Omental fat pad (tissue), 4 donors: ENCODE measurements around the gene PDCD1LG2. TPM values are rescaled to one million over a fixed set of nuclear protein-coding genes. Genes with fewer than 3 reads are reported as not detected.
"Not testable (repeated sequence)": the region's sequence is repeated elsewhere in the genome, so short reads cannot be mapped to it uniquely, and the experiment has no call there.

Experiments used
- ATAC-seq: fragments of 150-250 bp; one replicate; pipeline ENCODE4 v1.9.1; 2016; ENCODE audit warnings: mild to moderate bottlenecking, moderate library complexity; ENCODE audit not compliant: low FRiP score
- DNase-seq: peaks from one replicate; pipeline ENCODE4 v3.0.0-alpha.2; 2019; ENCODE audit warnings: low spot score
- total RNA-seq, 4 donors: library from RNA; depleted of rRNA; stranded (reverse); fragments of >200 nt; gene quantifications; one replicate each; pipeline ENCODE4 v1.1.0, GENCODE V29; 2016
- TF ChIP-seq, protein P1 (sequence below), 3 donors: fragments of 450-650 bp; IDR thresholded peaks; one replicate each; pipeline ENCODE4 v1.5.1; 2016 to 2017; ENCODE audit warnings: antibody characterized with exemption in 3 of 3, mild to moderate bottlenecking in 3 of 3, moderate library complexity in 2 of 3

The PDCD1LG2 gene
- 10 to 100 TPM in 1 of 4 donors, 1 to 10 TPM in 3; 3.5 to 10.7 (median 3.8) TPM for total RNA-seq

- TF ChIP-seq, protein P1, sequence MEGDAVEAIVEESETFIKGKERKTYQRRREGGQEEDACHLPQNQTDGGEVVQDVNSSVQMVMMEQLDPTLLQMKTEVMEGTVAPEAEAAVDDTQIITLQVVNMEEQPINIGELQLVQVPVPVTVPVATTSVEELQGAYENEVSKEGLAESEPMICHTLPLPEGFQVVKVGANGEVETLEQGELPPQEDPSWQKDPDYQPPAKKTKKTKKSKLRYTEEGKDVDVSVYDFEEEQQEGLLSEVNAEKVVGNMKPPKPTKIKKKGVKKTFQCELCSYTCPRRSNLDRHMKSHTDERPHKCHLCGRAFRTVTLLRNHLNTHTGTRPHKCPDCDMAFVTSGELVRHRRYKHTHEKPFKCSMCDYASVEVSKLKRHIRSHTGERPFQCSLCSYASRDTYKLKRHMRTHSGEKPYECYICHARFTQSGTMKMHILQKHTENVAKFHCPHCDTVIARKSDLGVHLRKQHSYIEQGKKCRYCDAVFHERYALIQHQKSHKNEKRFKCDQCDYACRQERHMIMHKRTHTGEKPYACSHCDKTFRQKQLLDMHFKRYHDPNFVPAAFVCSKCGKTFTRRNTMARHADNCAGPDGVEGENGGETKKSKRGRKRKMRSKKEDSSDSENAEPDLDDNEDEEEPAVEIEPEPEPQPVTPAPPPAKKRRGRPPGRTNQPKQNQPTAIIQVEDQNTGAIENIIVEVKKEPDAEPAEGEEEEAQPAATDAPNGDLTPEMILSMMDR (IDR thresholded peaks at IDR 0.05) = no peak
- no peak for DNase-seq
- peak; percentile 76 for ATAC-seq
Observed at GRCh38 chr9:5510360-5510931, at the start of gene PDCD1LG2. Gene PDCD1LG2, plus strand, starts transcription at chr9:5510531. Its CDS starts 12,016 bp downstream, at chr9:5522547.

DNA sequence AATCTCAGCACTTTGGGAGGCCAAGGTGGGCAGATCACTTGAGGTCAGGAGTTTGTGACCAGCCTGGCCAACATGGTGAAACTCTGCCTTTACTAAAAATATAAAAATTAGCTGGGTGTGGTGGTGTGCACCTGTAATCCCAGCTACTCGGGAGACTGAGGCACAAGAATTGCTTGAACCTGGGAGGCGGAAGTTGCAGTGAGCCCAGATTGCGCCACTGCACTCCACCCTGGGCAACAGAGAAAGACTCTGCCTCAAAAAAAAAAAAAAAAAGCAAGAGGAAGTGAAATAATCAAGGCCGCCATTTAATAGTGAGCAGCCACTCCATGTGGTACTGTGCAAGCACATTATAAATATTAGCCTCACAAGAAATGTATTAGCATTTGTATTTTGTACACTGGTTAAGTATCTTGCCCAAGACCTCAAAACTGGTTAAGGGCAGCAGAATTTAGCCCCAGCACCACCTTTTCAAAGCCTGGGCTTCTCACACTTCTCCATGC lies 45.5 kb upstream of the PDCD1LG2 start:
- DNase-seq, ATAC-seq: not testable (repeated sequence)

DNA sequence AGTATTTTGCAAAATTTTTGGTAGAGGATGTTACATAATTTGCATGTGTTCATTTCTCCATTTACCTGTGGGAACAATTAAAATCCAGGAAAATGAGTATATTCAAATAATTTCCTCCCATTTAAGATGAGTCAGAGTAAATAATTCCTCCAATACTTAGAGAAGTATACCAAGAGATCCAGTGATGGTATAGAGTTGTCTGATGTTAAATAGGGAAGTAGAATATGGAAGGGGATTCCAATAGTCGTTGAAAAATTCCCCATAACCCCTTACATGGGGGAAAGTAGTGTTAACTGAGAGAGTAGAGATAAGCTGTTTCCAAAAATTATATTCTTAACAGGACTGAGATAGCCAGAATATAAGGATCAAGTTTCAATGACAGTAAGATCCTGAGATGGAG lies 44.3 kb upstream of the PDCD1LG2 start:
- DNase-seq (no peak), ATAC-seq (no peak)
- TF ChIP-seq, protein P1 (IDR thresholded peaks at IDR 0.05) = no peak

DNA sequence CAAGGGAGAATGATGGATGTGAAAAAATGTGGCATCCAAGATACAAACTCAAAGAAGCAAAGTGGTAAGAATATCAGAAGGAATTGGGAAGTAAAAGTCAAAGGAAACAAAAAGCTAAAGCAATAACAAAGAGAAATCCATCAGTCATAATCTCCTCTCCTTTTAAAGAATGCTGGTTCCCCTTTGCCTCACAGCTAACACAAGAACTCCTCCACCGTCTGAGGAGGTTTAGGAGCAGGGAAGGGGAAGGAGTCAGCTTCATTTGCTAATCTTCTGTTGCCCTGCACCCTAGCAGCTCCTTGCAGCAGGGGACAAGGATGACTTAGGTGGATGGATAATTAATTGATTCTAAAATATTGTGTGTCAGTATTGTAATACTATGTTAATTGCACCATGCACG lies 43.6 kb upstream of the PDCD1LG2 start:
- ATAC-seq (no peak), DNase-seq (no peak)
- TF ChIP-seq, protein P1 (IDR thresholded peaks at IDR 0.05) = no peak

DNA sequence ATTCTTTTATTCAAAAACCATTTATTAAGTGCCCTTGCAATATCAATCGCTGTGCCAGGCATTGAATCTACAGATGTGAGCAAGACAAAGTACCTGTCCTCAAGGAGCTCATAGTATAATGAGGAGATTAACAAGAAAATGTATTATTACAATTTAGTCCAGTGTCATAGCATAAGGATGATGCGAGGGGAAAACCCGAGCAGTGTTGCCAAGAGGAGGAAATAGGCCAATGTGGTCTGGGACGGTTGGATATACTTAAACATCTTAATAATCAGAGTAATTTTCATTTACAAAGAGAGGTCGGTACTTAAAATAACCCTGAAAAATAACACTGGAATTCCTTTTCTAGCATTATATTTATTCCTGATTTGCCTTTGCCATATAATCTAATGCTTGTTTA lies 41.5 kb upstream of the PDCD1LG2 start:
- DNase-seq (no peak), ATAC-seq (no peak)
- TF ChIP-seq, protein P1 (IDR thresholded peaks at IDR 0.05) = no peak

- TF ChIP-seq, protein P1 (IDR thresholded peaks at IDR 0.05) = no peak
- ATAC-seq (no peak), DNase-seq (no peak)
Observed at GRCh38 chr9:5470122-5470521, 40.2 kb upstream of the PDCD1LG2 start.

DNA sequence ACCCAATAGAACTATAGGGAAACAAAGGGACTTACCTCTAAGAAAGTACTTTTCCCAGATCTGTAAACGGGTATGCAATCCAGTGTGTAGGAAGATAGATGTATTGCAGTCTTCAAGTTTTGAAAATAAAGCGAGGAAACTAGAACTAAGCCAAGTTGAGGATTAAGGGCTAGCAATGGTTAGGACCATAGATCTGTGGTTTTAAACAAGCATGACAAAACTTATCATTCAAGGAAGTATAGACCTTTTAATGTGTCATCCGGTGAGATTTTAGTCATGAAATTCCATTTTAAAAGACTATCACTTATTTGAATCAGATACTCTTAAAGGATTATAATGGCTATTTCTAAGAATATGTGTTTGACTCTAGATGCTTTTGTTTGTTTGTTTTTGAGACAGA lies 39.5 kb upstream of the PDCD1LG2 start:
- TF ChIP-seq, protein P1 (IDR thresholded peaks at IDR 0.05) = no peak
- DNase-seq (no peak), ATAC-seq (no peak)

DNA sequence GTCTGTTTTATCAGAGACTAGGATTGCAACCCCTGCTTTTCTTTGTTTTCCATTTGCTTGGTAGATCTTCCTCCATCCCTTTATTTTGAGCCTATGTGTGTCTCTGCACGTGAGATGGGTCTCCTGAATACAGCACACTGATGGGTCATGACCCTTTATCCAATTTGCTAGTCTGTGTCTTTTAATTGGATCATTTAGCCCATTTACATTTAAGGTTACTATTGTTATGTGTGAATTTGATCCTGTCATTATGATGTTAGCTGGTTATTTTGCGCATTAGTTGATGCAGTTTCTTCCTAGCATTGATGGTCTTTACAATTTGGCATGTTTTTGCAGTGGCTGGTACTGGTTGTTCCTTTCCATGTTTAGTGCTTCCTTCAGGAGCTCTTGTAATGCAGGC lies 34.7 kb upstream of the PDCD1LG2 start:
- not testable (repeated sequence) for DNase-seq, ATAC-seq
